ENCODE measurements around the gene SRBD1. TPM values are rescaled to one million over a fixed set of nuclear protein-coding genes. Genes with fewer than 3 reads are reported as not detected.

SRBD1 gene
- total RNA-seq, 5 donors from 2014 or later (not counting 1 experiment from before 2014, with no cell fraction given): 16.1 to 22.8 (median 20.7) TPM

DNA sequence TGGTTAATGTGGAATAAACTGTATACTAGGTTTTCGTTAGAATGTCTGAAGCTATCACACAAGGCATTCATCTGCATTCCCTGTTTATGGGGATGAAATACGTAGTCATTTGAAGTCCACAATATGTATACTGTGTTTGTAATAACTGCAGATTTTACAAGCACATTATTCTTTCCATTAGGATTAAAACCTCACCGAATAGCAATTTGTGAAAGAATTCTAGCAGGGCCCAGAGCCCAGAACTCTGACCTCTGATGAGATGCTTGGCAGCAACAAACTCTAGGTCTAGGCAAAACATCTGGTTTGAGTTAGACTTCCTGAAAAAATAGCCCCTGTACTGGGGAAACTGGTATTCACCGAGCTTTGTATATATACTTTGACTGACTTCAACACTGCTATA lies 158.2 kb downstream of the SRBD1 start:
- DNase-seq (no peak), ATAC-seq (replicated peaks in 1 of 4) (no peak)
- Histone ChIP-seq H3K4me1 (ENCODE audit: control insufficient read depth in 1 of 2, extremely low read depth in 1 of 2, insufficient read depth in 2 of 2, low read length in 2 of 2) (no peaks in the 10 kb centered on the region), H3K27me3 (replicated peaks in 1 of 2; ENCODE audit: control insufficient read depth in 2 of 2, extremely low read depth in 1 of 2, insufficient read depth in 2 of 2, low read length in 1 of 2) (no peaks in the 10 kb centered on the region), H3K4me3 (ENCODE audit: control insufficient read depth in 1 of 2, extremely low read depth in 1 of 2, low read length in 1 of 2) (no peak overlapping the region), H3K27ac (ENCODE audit: low read length) (no peak overlapping the region), H3K9me3 (no peaks in the 10 kb centered on the region), H3K36me3 (ENCODE audit: control insufficient read depth in 2 of 2, extremely low read depth in 1 of 2, insufficient read depth in 1 of 2, low read length in 1 of 2) (no peaks in the 10 kb centered on the region)
- Mint-ChIP-seq H3K36me3 (peaks cover 17% of the 10 kb centered on the region), H3K27me3 (no peaks in the 10 kb centered on the region), H3K9me3 (no peaks in the 10 kb centered on the region), H3K4me1 (no peaks in the 10 kb centered on the region), H3K4me3 (no peak overlapping the region), H3K27ac (no peak overlapping the region)
- 100% methylated on average over 1 of the region's 4 CpGs for WGBS (ENCODE audit: insufficient coverage)
- ChIA-PET CTCF (interaction anchor here in 1 of 2 donors (0.5 kb wide), 1 partner anchor 287 kb away, joined by 4 read pairs; no protein-coding TSS in a partner anchor), POLR2A (no interaction called here)

DNA sequence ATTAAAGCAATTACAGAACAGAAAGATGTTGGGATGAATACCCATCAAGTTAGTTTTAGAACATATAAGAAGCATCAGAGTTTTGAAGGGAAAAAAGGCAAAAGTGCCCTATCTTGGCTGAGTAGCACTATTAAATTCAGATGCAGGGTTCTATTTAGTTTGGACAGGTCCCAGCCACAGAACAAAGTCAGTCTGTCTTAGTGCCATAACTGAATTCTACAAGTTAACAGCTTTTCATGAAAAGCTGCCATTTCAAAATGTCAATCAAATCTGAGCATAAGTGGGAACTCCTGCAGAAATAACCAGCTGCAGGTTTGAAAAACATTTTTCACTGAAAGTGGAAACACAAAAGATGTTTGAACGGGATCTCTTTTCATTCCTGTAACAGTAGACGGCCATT lies 160.4 kb downstream of the SRBD1 start:
- Mint-ChIP-seq H3K4me1 (no peaks in the 10 kb centered on the region), H3K27ac (no peak overlapping the region), H3K9me3 (no peaks in the 10 kb centered on the region), H3K4me3 (no peak overlapping the region), H3K27me3 (no peaks in the 10 kb centered on the region), H3K36me3 (peaks cover 27% of the 10 kb centered on the region)
- no peaks in the 10 kb centered on the region for H3K27me3 ChIP-seq (replicated peaks in 1 of 2; ENCODE audit: control insufficient read depth in 2 of 2, extremely low read depth in 1 of 2, insufficient read depth in 2 of 2, low read length in 1 of 2)
- H3K9me3 ChIP-seq: no peaks in the 10 kb centered on the region
- H3K4me1 ChIP-seq (ENCODE audit: control insufficient read depth in 1 of 2, extremely low read depth in 1 of 2, insufficient read depth in 2 of 2, low read length in 2 of 2): no peaks in the 10 kb centered on the region
- WGBS (ENCODE audit: insufficient coverage): 100% methylated on average over 2 of the region's 2 CpGs
- H3K4me3 ChIP-seq (ENCODE audit: control insufficient read depth in 1 of 2, extremely low read depth in 1 of 2, low read length in 1 of 2): no peak overlapping the region
- no peaks in the 10 kb centered on the region for H3K36me3 ChIP-seq (ENCODE audit: control insufficient read depth in 2 of 2, extremely low read depth in 1 of 2, insufficient read depth in 1 of 2, low read length in 1 of 2)
- ATAC-seq (replicated peaks in 1 of 4): no peak
- no peak for DNase-seq
- CTCF ChIA-PET: no interaction called here
- H3K27ac ChIP-seq (ENCODE audit: low read length): no peak overlapping the region
- POLR2A ChIA-PET: no interaction called here

DNA sequence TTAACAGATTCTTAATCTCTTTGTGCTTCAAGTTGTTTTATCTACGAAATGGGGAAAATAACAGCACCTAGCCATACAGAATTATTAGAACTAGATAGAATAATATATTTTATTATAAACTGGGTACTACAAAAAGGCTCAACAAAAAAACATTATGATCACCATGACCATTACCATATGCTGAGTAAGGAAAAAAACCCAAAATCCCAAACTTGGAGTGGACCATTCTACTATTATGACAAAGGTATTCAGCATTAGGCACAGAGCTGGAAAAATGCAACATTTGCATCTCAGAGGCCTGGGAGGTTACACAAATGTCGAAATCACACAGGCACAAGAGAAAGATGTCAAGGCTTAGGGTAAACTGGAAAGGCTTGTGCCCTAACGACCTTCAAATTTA lies 162.8 kb downstream of the SRBD1 start:
- Mint-ChIP-seq H3K27me3 (no peaks in the 10 kb centered on the region), H3K27ac (no peak overlapping the region), H3K36me3 (peaks cover 25% of the 10 kb centered on the region), H3K4me1 (no peaks in the 10 kb centered on the region), H3K4me3 (no peak overlapping the region), H3K9me3 (no peaks in the 10 kb centered on the region)
- no peak for DNase-seq
- ChIA-PET POLR2A (no interaction called here), CTCF (interaction anchor here in 1 of 2 donors (0.6 kb wide), 1 partner anchor 1881 kb away, joined by 8 read pairs; no protein-coding TSS in a partner anchor)
- ATAC-seq (replicated peaks in 1 of 4): no peak
- Histone ChIP-seq H3K27me3 (replicated peaks in 1 of 2; ENCODE audit: control insufficient read depth in 2 of 2, extremely low read depth in 1 of 2, insufficient read depth in 2 of 2, low read length in 1 of 2) (no peaks in the 10 kb centered on the region), H3K4me3 (ENCODE audit: control insufficient read depth in 1 of 2, extremely low read depth in 1 of 2, low read length in 1 of 2) (no peak overlapping the region), H3K27ac (ENCODE audit: low read length) (no peak overlapping the region), H3K36me3 (ENCODE audit: control insufficient read depth in 2 of 2, extremely low read depth in 1 of 2, insufficient read depth in 1 of 2, low read length in 1 of 2) (no peaks in the 10 kb centered on the region), H3K9me3 (no peaks in the 10 kb centered on the region), H3K4me1 (ENCODE audit: control insufficient read depth in 1 of 2, extremely low read depth in 1 of 2, insufficient read depth in 2 of 2, low read length in 2 of 2) (no peaks in the 10 kb centered on the region)
- no CpG with 5 or more reads among the region's 3 CpGs for WGBS (ENCODE audit: insufficient coverage)

DNA sequence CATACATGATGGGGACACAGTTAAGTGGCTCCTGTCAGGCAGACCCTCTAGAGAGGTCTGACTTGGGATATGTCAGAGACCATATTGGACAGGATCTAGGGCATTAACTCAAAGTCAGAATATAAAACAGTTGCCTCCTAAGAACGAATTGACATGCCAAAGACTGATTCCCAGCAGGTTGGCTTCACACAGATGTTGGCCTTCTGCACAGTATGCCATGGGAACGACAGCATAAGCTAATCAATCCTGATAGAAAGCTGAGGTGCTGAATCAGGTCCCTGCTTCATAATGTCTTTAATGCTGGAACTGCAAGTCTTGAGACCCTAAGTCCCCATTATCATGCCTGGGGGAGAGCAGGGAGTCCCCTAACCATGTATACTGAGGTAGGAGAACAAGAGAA lies 165.1 kb downstream of the SRBD1 start:
- Mint-ChIP-seq H3K27ac (no peak overlapping the region), H3K4me3 (no peak overlapping the region), H3K9me3 (no peaks in the 10 kb centered on the region), H3K4me1 (peaks cover 0 to 5% (median 2%) of the 10 kb centered on the region in 3 donors), H3K27me3 (no peaks in the 10 kb centered on the region), H3K36me3 (peaks cover 33% of the 10 kb centered on the region)
- H3K36me3 ChIP-seq (ENCODE audit: control insufficient read depth in 2 of 2, extremely low read depth in 1 of 2, insufficient read depth in 1 of 2, low read length in 1 of 2): no peaks in the 10 kb centered on the region
- no peaks in the 10 kb centered on the region for H3K9me3 ChIP-seq
- 100% methylated on average over 2 of the region's 2 CpGs for WGBS (ENCODE audit: insufficient coverage)
- ATAC-seq (replicated peaks in 1 of 4) (no peak), DNase-seq (no peak)
- H3K4me1 ChIP-seq (ENCODE audit: control insufficient read depth in 1 of 2, extremely low read depth in 1 of 2, insufficient read depth in 2 of 2, low read length in 2 of 2): no peaks in the 10 kb centered on the region
- CTCF ChIA-PET: no interaction called here
- no peak overlapping the region for H3K4me3 ChIP-seq (ENCODE audit: control insufficient read depth in 1 of 2, extremely low read depth in 1 of 2, low read length in 1 of 2)
- no peak overlapping the region for H3K27ac ChIP-seq (ENCODE audit: low read length)
- H3K27me3 ChIP-seq (replicated peaks in 1 of 2; ENCODE audit: control insufficient read depth in 2 of 2, extremely low read depth in 1 of 2, insufficient read depth in 2 of 2, low read length in 1 of 2): no peaks in the 10 kb centered on the region
- POLR2A ChIA-PET: no interaction called here

DNA sequence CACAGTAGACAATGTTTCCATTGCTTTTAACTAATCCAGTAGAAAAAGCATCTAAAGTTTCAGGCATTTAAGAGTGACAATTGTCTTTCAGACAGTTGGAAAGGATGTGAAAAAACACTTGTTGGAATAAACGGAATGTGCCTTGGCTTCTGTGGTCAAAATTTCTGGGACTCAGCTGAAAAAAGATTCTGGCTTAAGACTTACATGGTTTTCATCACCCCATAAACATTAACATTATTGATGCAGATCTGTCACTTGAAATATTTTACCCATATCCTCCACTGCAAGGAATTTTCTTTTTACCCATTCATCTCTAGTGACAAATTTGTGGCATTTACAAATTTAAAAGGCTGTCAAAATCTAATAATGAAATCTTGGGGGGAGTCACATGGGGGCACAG lies 166.0 kb downstream of the SRBD1 start:
- H3K4me1 ChIP-seq (ENCODE audit: control insufficient read depth in 1 of 2, extremely low read depth in 1 of 2, insufficient read depth in 2 of 2, low read length in 2 of 2): no peaks in the 10 kb centered on the region
- ChIA-PET CTCF (no interaction called here), POLR2A (no interaction called here)
- DNase-seq (no peak), ATAC-seq (replicated peaks in 1 of 4) (no peak)
- no peaks in the 10 kb centered on the region for H3K27me3 ChIP-seq (replicated peaks in 1 of 2; ENCODE audit: control insufficient read depth in 2 of 2, extremely low read depth in 1 of 2, insufficient read depth in 2 of 2, low read length in 1 of 2)
- H3K27ac ChIP-seq (ENCODE audit: low read length): no peak overlapping the region
- Mint-ChIP-seq H3K4me3 (no peak overlapping the region), H3K27ac (no peak overlapping the region), H3K4me1 (peaks cover 0 to 5% (median 2%) of the 10 kb centered on the region in 3 donors), H3K9me3 (no peaks in the 10 kb centered on the region), H3K36me3 (peaks cover 34% of the 10 kb centered on the region), H3K27me3 (no peaks in the 10 kb centered on the region)
- no peaks in the 10 kb centered on the region for H3K36me3 ChIP-seq (ENCODE audit: control insufficient read depth in 2 of 2, extremely low read depth in 1 of 2, insufficient read depth in 1 of 2, low read length in 1 of 2)
- no CpG with 5 or more reads among the region's 1 CpG for WGBS (ENCODE audit: insufficient coverage)
- no peaks in the 10 kb centered on the region for H3K9me3 ChIP-seq
- no peak overlapping the region for H3K4me3 ChIP-seq (ENCODE audit: control insufficient read depth in 1 of 2, extremely low read depth in 1 of 2, low read length in 1 of 2)

DNA sequence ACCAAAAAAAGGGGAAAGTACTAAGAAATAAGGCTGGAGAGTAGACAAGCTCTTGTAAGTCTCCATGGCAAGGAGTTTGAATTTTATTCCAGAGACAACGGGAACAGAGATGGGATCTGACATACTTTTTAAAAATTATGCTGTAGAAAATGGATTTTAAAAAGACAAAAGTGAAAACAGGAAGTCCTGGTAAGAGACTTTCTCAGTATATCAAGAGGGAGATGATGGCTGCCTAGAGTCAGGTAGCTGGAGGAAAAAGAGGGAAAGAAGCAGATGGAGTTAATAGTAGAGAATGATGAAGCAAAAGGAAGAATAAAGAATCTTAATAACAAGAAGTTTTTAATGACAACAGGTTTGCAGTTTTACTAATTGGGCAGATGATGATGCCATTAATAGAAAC lies 168.1 kb downstream of the SRBD1 start:
- Histone ChIP-seq H3K36me3 (ENCODE audit: control insufficient read depth in 2 of 2, extremely low read depth in 1 of 2, insufficient read depth in 1 of 2, low read length in 1 of 2) (no peaks in the 10 kb centered on the region), H3K27ac (ENCODE audit: low read length) (no peak overlapping the region), H3K9me3 (no peaks in the 10 kb centered on the region), H3K4me3 (ENCODE audit: control insufficient read depth in 1 of 2, extremely low read depth in 1 of 2, low read length in 1 of 2) (no peak overlapping the region), H3K4me1 (ENCODE audit: control insufficient read depth in 1 of 2, extremely low read depth in 1 of 2, insufficient read depth in 2 of 2, low read length in 2 of 2) (no peaks in the 10 kb centered on the region), H3K27me3 (replicated peaks in 1 of 2; ENCODE audit: control insufficient read depth in 2 of 2, extremely low read depth in 1 of 2, insufficient read depth in 2 of 2, low read length in 1 of 2) (no peaks in the 10 kb centered on the region)
- no peak overlapping the region for H3K4me3 Mint-ChIP-seq
- ChIA-PET CTCF (no interaction called here), POLR2A (no interaction called here)
- DNase-seq (no peak), ATAC-seq (replicated peaks in 1 of 4) (no peak)
- H3K36me3 Mint-ChIP-seq: peaks cover 44% of the 10 kb centered on the region
- H3K4me1 Mint-ChIP-seq: peaks cover 0 to 10% (median 2%) of the 10 kb centered on the region in 3 donors
- no peaks in the 10 kb centered on the region for H3K27me3 Mint-ChIP-seq
- no peak overlapping the region for H3K27ac Mint-ChIP-seq
- 83% methylated on average over 1 of the region's 1 CpG for WGBS (ENCODE audit: insufficient coverage)
- H3K9me3 Mint-ChIP-seq: no peaks in the 10 kb centered on the region

DNA sequence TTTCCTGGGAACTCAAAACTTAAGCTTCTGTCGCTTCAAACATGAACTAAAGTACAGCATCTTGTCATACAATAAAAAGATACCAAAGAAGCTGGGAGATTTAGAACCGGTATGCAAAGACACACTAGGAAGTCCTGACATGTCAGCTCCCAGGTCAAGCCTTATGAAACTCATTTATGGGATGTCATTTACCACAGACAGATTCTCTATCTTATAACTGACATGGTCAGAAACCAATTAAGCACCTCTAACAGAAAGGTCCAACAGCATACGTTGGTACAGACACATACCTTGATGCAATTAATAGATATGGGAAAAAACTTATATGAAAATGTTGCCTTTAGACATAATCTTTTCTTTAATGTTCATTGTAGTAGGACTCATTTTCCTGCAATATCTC lies 169.0 kb downstream of the SRBD1 start:
- H3K36me3 Mint-ChIP-seq: peaks cover 52% of the 10 kb centered on the region
- no peak overlapping the region for H3K4me3 Mint-ChIP-seq
- ChIA-PET CTCF (interaction anchor here in 1 of 2 donors (0.5 kb wide), 1 partner anchor 1893 kb away, joined by 4 read pairs; no protein-coding TSS in a partner anchor), POLR2A (no interaction called here)
- H3K4me1 Mint-ChIP-seq: peaks cover 0 to 10% (median 2%) of the 10 kb centered on the region in 3 donors
- no peak for DNase-seq
- ATAC-seq (replicated peaks in 1 of 4): no peak
- no peaks in the 10 kb centered on the region for H3K27me3 Mint-ChIP-seq
- no peak overlapping the region for H3K4me3 ChIP-seq (ENCODE audit: control insufficient read depth in 1 of 2, extremely low read depth in 1 of 2, low read length in 1 of 2)
- H3K27me3 ChIP-seq (replicated peaks in 1 of 2; ENCODE audit: control insufficient read depth in 2 of 2, extremely low read depth in 1 of 2, insufficient read depth in 2 of 2, low read length in 1 of 2): no peaks in the 10 kb centered on the region
- no peak overlapping the region for H3K27ac ChIP-seq (ENCODE audit: low read length)
- H3K4me1 ChIP-seq (ENCODE audit: control insufficient read depth in 1 of 2, extremely low read depth in 1 of 2, insufficient read depth in 2 of 2, low read length in 2 of 2): no peaks in the 10 kb centered on the region
- H3K9me3 Mint-ChIP-seq: peaks cover 0 to 6% (median 5%) of the 10 kb centered on the region in 3 donors
- H3K27ac Mint-ChIP-seq: no peak overlapping the region
- H3K9me3 ChIP-seq: no peaks in the 10 kb centered on the region
- H3K36me3 ChIP-seq (ENCODE audit: control insufficient read depth in 2 of 2, extremely low read depth in 1 of 2, insufficient read depth in 1 of 2, low read length in 1 of 2): no peaks in the 10 kb centered on the region
- WGBS (ENCODE audit: insufficient coverage): 100% methylated on average over 1 of the region's 3 CpGs

Measured in T-cell (primary cell).